Left renal cortex interstitium (tissue), 4 donors: Measurements from ENCODE around the gene UBAC2. TPM values are rescaled to one million over a fixed set of nuclear protein-coding genes. Genes with fewer than 3 reads are reported as not detected.
"Not testable (repeated sequence)": the region's sequence is repeated elsewhere in the genome, so short reads cannot be mapped to it uniquely, and the experiment has no call there.

Experiments used
- DNase-seq, 4 donors: peaks; one replicate each; pipeline ENCODE4 v3.0.0-alpha.2; 2013; ENCODE audit warnings: low read depth in 4 of 4, low spot score in 2 of 4, missing footprints in 1 of 4
- polyA plus RNA-seq, 4 donors: library from polyadenylated mRNA; unstranded; fragments of 120-200 nt; gene quantifications; one replicate each; pipeline ENCODE4 v1.2.1, GENCODE V29; 2013; ENCODE audit not compliant: insufficient read length in 4 of 4

UBAC2 gene
- polyA plus RNA-seq, 4 donors, result 81.4 to 105 (median 99.1) TPM

- no peak for DNase-seq
These were observed 203.5 kb downstream of the UBAC2 start for GRCh38 chr13:99404005-99404755.

- DNase-seq, result no peak
These were observed 205.3 kb downstream of the UBAC2 start for GRCh38 chr13:99405966-99406365.

GRCh38 chr13:99406799-99407201 lies 206.1 kb downstream of the UBAC2 start:
- no peak for DNase-seq

GRCh38 chr13:99407906-99408702 lies 207.4 kb downstream of the UBAC2 start:
- no peak for DNase-seq

GRCh38 chr13:99408703-99409000 lies 208.0 kb downstream of the UBAC2 start:
- no peak for DNase-seq

- not testable (repeated sequence) for DNase-seq
These were observed 208.9 kb downstream of the UBAC2 start for GRCh38 chr13:99409461-99410083.

GRCh38 chr13:99410646-99411475 lies 210.2 kb downstream of the UBAC2 start:
- not testable (repeated sequence) for DNase-seq

- DNase-seq, result no peak
These were observed 212.2 kb downstream of the UBAC2 start for GRCh38 chr13:99412856-99413255.

GRCh38 chr13:99414048-99414995 lies 213.7 kb downstream of the UBAC2 start:
- no peak for DNase-seq

- no peak for DNase-seq
These were observed 214.5 kb downstream of the UBAC2 start for GRCh38 chr13:99415014-99415650.

GRCh38 chr13:99415851-99416331 lies 215.2 kb downstream of the UBAC2 start:
- no peak for DNase-seq

- DNase-seq, result no peak
These were observed 215.9 kb downstream of the UBAC2 start for GRCh38 chr13:99416411-99417121.

- DNase-seq, result no peak
These were observed 216.8 kb downstream of the UBAC2 start for GRCh38 chr13:99417201-99418102.

GRCh38 chr13:99418103-99418842 lies 217.6 kb downstream of the UBAC2 start:
- no peak for DNase-seq

GRCh38 chr13:99418843-99419140 lies 218.1 kb downstream of the UBAC2 start:
- no peak for DNase-seq

GRCh38 chr13:99419591-99420243 lies 219.1 kb downstream of the UBAC2 start:
- DNase-seq, result no peak
